ENCODE measurements around the gene TTLL6.

DNA sequence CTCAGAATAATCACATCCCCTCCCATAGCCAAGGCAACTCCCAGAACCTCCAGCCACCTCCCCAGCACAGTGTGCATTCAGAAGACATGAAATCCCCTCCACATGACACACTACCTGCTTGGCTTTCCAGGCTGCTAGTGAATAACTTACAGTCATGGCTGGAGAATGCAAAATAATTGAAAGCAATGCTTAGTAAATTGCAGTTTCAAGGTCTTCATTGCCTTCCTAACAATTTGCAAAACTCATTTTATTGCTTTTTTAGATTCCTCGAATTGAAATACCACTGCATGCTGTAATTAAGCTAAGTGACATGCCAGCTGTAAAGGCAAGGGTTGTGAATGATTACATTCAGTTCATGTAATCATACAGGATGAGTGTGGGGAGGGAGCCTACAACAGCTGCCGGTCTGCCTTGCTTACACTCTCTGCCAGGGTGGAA is 59.5 kb downstream of the TTLL6 start:
- TF ChIP-seq GABPA (IDR thresholded peaks at IDR 0.05; ENCODE audit: low read depth) (no peak), POLR2AphosphoS5 (IDR thresholded peaks at IDR 0.05; ENCODE audit: low read depth) (no peak)
- TF ChIP-seq, protein P1, sequence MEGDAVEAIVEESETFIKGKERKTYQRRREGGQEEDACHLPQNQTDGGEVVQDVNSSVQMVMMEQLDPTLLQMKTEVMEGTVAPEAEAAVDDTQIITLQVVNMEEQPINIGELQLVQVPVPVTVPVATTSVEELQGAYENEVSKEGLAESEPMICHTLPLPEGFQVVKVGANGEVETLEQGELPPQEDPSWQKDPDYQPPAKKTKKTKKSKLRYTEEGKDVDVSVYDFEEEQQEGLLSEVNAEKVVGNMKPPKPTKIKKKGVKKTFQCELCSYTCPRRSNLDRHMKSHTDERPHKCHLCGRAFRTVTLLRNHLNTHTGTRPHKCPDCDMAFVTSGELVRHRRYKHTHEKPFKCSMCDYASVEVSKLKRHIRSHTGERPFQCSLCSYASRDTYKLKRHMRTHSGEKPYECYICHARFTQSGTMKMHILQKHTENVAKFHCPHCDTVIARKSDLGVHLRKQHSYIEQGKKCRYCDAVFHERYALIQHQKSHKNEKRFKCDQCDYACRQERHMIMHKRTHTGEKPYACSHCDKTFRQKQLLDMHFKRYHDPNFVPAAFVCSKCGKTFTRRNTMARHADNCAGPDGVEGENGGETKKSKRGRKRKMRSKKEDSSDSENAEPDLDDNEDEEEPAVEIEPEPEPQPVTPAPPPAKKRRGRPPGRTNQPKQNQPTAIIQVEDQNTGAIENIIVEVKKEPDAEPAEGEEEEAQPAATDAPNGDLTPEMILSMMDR (IDR thresholded peaks at IDR 0.05; ENCODE audit: insufficient read depth, low read length) = no peak
- TF ChIP-seq, protein P2, sequence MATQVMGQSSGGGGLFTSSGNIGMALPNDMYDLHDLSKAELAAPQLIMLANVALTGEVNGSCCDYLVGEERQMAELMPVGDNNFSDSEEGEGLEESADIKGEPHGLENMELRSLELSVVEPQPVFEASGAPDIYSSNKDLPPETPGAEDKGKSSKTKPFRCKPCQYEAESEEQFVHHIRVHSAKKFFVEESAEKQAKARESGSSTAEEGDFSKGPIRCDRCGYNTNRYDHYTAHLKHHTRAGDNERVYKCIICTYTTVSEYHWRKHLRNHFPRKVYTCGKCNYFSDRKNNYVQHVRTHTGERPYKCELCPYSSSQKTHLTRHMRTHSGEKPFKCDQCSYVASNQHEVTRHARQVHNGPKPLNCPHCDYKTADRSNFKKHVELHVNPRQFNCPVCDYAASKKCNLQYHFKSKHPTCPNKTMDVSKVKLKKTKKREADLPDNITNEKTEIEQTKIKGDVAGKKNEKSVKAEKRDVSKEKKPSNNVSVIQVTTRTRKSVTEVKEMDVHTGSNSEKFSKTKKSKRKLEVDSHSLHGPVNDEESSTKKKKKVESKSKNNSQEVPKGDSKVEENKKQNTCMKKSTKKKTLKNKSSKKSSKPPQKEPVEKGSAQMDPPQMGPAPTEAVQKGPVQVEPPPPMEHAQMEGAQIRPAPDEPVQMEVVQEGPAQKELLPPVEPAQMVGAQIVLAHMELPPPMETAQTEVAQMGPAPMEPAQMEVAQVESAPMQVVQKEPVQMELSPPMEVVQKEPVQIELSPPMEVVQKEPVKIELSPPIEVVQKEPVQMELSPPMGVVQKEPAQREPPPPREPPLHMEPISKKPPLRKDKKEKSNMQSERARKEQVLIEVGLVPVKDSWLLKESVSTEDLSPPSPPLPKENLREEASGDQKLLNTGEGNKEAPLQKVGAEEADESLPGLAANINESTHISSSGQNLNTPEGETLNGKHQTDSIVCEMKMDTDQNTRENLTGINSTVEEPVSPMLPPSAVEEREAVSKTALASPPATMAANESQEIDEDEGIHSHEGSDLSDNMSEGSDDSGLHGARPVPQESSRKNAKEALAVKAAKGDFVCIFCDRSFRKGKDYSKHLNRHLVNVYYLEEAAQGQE (IDR thresholded peaks at IDR 0.05; ENCODE audit: insufficient replicate concordance, low read depth) = no peak

All from HL-60 (cell line).